DMS 273 (cell line): ENCODE measurements around the gene ITGB7.
"Not testable (repeated sequence)": the region's sequence is repeated elsewhere in the genome, so short reads cannot be mapped to it uniquely, and the experiment has no call there.

Experiments
- DNase-seq: peaks from one replicate; lab custom pipeline; 2025; ENCODE audit not compliant: unreplicated experiment; lab: John Stamatoyannopoulos, UW

Gene ITGB7

GRCh38 chr12:53218551-53219291 is 11.7 kb upstream of the ITGB7 start:
- no peak for DNase-seq

GRCh38 chr12:53217931-53218307 is 10.9 kb upstream of the ITGB7 start:
- no peak for DNase-seq

GRCh38 chr12:53217051-53217930 is 10.2 kb upstream of the ITGB7 start:
- no peak for DNase-seq

GRCh38 chr12:53215497-53215896 is 8.4 kb upstream of the ITGB7 start:
- DNase-seq, result no peak

GRCh38 chr12:53214687-53215455 is 7.8 kb upstream of the ITGB7 start:
- no peak for DNase-seq

- no peak for DNase-seq
These were observed 7.2 kb upstream of the ITGB7 start for GRCh38 chr12:53214221-53214620.

GRCh38 chr12:53213348-53213747 is 6.3 kb upstream of the ITGB7 start:
- DNase-seq, result peak; percentile 87

- no peak for DNase-seq
These were observed 5.9 kb upstream of the ITGB7 start for GRCh38 chr12:53212931-53213330.

- peak; percentile 36 for DNase-seq
These were observed 4.7 kb upstream of the ITGB7 start for GRCh38 chr12:53211476-53212381.

GRCh38 chr12:53210843-53211242 is 3.8 kb upstream of the ITGB7 start:
- DNase-seq, result no peak

GRCh38 chr12:53208877-53209463 is 1.9 kb upstream of the ITGB7 start:
- no peak for DNase-seq

GRCh38 chr12:53208435-53208834 is 1.4 kb upstream of the ITGB7 start:
- no peak for DNase-seq

- no peak for DNase-seq
These were observed 1.2 kb downstream of the ITGB7 start for GRCh38 chr12:53205747-53206419.

- DNase-seq, result no peak
These were observed 2.7 kb downstream of the ITGB7 start for GRCh38 chr12:53204351-53204750.

- DNase-seq, result not testable (repeated sequence)
These were observed 4.7 kb downstream of the ITGB7 start for GRCh38 chr12:53202316-53202715.

GRCh38 chr12:53201639-53202038 is 5.4 kb downstream of the ITGB7 start:
- no peak for DNase-seq

GRCh38 chr12:53201177-53201541 is 5.9 kb downstream of the ITGB7 start:
- DNase-seq, result no peak

GRCh38 chr12:53200458-53201176 is 6.4 kb downstream of the ITGB7 start:
- no peak for DNase-seq

- DNase-seq, result no peak
These were observed 7.0 kb downstream of the ITGB7 start for GRCh38 chr12:53200107-53200457.
